WERI-Rb-1 (cell line): ENCODE results near the gene CLCN5.
A peak's percentile ranks its signal among the peaks of the same experiment; 100 is the strongest.
"Not testable (repeated sequence)": the region's sequence is repeated elsewhere in the genome, so short reads cannot be mapped to it uniquely, and the experiment has no call there.

Experiments used
- DNase-seq: peaks from one replicate; pipeline ENCODE4 v3.0.0-alpha.2; 2020
- H3K27ac ChIP-seq: fragments of 250-450 bp; sonication (Bioruptor Pico); 2 replicates; pipeline ENCODE4 v1.5.1; 2020; ENCODE audit warnings: mild to moderate bottlenecking, moderate library complexity
- H3K27me3 ChIP-seq: fragments of 250-450 bp; sonication (Bioruptor Pico); 2 replicates; pipeline ENCODE4 v1.5.1; 2021; ENCODE audit warnings: mild to moderate bottlenecking, low read depth, moderate library complexity; ENCODE audit not compliant: insufficient read depth, severe bottlenecking
- H3K36me3 ChIP-seq: fragments of 250-450 bp; sonication (Bioruptor Pico); 2 replicates; pipeline ENCODE4 v1.5.1; 2020; ENCODE audit warnings: mild to moderate bottlenecking, moderate library complexity
- H3K4me3 ChIP-seq: 2 replicates; pipeline ENCODE4 v1.5.1; 2011; ENCODE audit warnings: low read depth, mild to moderate bottlenecking, control low read depth, low read length
- H3K9me3 ChIP-seq: fragments of 250-450 bp; sonication (Bioruptor Pico); 2 replicates; pipeline ENCODE4 v1.5.1; 2021; ENCODE audit warnings: mild to moderate bottlenecking, moderate library complexity; ENCODE audit not compliant: severe bottlenecking
- TF ChIP-seq, protein P1 (sequence below): IDR thresholded peaks from 2 replicates; pipeline ENCODE4 v1.5.1; 2011; ENCODE audit warnings: low read depth, mild to moderate bottlenecking, control low read depth, inconsistent platforms, low read length

CLCN5 gene

DNA sequence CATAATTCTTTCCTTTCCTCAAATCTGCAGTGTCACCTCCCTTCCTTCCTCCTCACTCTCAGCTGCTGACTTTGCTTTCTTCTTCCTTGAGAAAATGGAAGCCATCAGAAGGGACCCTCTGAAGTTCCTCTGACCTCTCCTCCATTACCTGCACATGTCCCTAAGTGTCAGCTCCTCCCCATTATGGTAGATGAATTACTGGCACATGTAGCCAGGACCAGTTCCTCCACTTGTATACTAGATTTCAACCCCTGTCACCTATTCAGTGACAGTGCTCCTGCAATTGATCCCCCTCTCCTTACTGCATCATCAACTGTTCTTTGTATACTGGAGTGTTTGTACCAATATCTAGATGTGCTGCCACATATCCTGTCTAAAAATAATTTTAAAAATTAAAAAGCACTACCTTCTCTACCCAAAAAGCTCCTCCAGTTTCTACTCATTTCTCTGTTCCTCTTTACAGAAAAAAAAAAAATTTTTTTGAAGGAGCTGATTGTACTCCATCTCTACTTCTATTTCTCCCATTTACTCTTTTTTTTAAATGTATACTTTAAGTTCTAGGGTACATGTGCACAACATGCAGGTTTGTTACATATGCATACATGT lies 78.6 kb downstream of the CLCN5 start:
- Histone ChIP-seq H3K27ac (no peak overlapping the region), H3K4me3 (no peak overlapping the region), H3K27me3 (peaks cover 5% of the 10 kb centered on the region), H3K36me3 (no peaks in the 10 kb centered on the region), H3K9me3 (no peaks in the 10 kb centered on the region)
- TF ChIP-seq, protein P1, sequence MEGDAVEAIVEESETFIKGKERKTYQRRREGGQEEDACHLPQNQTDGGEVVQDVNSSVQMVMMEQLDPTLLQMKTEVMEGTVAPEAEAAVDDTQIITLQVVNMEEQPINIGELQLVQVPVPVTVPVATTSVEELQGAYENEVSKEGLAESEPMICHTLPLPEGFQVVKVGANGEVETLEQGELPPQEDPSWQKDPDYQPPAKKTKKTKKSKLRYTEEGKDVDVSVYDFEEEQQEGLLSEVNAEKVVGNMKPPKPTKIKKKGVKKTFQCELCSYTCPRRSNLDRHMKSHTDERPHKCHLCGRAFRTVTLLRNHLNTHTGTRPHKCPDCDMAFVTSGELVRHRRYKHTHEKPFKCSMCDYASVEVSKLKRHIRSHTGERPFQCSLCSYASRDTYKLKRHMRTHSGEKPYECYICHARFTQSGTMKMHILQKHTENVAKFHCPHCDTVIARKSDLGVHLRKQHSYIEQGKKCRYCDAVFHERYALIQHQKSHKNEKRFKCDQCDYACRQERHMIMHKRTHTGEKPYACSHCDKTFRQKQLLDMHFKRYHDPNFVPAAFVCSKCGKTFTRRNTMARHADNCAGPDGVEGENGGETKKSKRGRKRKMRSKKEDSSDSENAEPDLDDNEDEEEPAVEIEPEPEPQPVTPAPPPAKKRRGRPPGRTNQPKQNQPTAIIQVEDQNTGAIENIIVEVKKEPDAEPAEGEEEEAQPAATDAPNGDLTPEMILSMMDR: no peak
- no peak for DNase-seq

GRCh38 chrX:50002067-50002714 lies 79.8 kb downstream of the CLCN5 start:
- H3K27ac ChIP-seq: no peak overlapping the region
- TF ChIP-seq, protein P1: no peak
- H3K36me3 ChIP-seq: no peaks in the 10 kb centered on the region
- H3K4me3 ChIP-seq: no peak overlapping the region
- H3K27me3 ChIP-seq: peaks cover 5% of the 10 kb centered on the region
- H3K9me3 ChIP-seq: no peaks in the 10 kb centered on the region
- DNase-seq: no peak

DNA sequence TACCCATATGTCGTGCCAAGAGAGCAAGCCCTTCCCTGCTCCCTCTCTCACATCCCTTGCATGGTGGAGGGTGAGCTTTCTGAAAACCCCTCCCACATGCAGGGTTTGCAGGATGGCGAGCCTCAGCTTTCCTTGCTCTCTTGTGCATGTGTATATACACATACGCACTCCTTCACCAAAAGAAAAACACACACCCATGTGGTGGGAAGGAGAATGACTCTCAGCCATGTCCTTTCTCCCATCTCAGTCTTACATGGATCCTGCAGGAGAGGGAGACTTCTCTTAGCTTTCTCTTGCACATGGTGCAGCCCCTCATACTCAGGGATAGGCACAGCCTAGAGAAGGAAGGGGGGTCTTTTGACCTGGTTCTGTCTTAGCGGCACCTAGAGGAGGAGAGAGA lies 81.1 kb downstream of the CLCN5 start:
- TF ChIP-seq, protein P1: 0 out of 2 replicates have a peak, but pooled peaks have one; percentile 22
- DNase-seq: no peak
- Histone ChIP-seq H3K4me3 (no peak overlapping the region), H3K27me3 (peaks cover 5% of the 10 kb centered on the region), H3K36me3 (no peaks in the 10 kb centered on the region), H3K27ac (no peak overlapping the region), H3K9me3 (no peaks in the 10 kb centered on the region)

DNA sequence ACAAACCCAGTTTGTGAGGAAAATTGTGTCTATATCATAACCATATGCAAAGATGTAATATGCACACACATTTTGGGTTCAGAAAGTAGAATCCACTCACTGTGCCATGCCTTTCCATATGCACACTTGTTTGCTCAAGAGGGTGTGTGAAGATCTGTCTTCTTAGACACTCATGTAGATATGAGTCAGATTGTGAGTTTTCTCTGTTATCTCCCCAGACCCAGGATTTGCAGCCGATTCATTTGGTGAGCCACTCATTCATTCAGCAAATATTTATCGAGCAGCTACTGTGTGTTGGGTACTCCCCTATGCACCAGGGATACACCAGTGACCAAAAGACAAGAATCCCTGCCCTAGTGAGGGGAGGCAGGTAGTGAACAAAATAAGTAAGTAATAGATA lies 81.5 kb downstream of the CLCN5 start:
- Histone ChIP-seq H3K9me3 (no peaks in the 10 kb centered on the region), H3K36me3 (no peaks in the 10 kb centered on the region), H3K27ac (no peak overlapping the region), H3K4me3 (no peak overlapping the region), H3K27me3 (peaks cover 5% of the 10 kb centered on the region)
- TF ChIP-seq, protein P1: no peak
- no peak for DNase-seq

DNA sequence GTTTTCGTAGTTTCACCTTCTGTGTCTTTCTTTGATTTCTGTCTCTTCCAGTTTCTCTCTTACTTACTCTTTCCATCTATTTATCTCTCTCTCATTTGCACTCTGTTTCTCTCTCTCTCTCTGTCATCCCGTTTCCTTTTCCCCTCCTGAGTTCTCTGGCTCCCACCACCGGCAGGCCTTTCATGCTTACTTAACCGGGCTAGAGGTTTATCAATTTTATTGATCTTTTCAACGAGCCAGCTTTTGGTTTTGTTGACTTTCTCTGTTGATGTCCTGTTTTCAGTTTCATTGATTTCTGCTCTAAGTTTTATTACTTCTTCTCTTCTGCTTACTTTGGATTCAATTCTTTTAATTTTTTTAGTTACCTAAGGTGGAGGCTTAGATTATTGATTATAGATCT lies 103.2 kb downstream of the CLCN5 start:
- not testable (repeated sequence) for H3K4me3 ChIP-seq, H3K27me3 ChIP-seq, DNase-seq, H3K36me3 ChIP-seq, H3K9me3 ChIP-seq, H3K27ac ChIP-seq

DNA sequence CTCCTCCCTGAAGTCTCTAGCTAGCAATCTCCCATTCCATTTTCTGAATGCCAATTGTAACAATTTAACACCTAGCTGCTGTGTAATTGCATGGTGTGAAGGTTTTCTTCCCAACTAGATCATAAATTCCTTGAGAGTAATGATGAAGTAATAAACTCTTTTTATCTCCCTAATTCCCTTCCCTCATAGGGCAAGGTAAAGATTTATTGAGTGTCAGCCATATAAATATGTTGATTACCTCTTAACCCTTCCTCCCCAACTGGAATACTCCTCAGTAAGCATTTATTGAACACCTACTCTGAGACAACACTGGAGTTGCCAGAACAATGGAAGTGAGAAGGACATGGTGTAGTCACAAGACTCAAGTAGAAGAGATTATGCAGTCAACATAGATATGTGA lies 112.7 kb downstream of the CLCN5 start:
- TF ChIP-seq, protein P1: no peak
- no peaks in the 10 kb centered on the region for H3K9me3 ChIP-seq
- DNase-seq: no peak
- no peaks in the 10 kb centered on the region for H3K27me3 ChIP-seq
- H3K4me3 ChIP-seq: no peak overlapping the region
- H3K36me3 ChIP-seq: no peaks in the 10 kb centered on the region
- no peak overlapping the region for H3K27ac ChIP-seq
